ENCODE measurements around the gene MAGI2. TPM values are rescaled to one million over a fixed set of nuclear protein-coding genes. Genes with fewer than 3 reads are reported as not detected.

The MAGI2 gene
- total RNA-seq, 1 experiment from 2014 or later = 0.52 TPM

GRCh38 chr7:78161781-78162180 is 1291.7 kb downstream of the MAGI2 start:
- BruUV-seq (replicated peaks) = no TSS peak
- CTCF ChIA-PET = no interaction called here
- Mint-ChIP-seq H3K9me3 (ENCODE audit: low read depth, unreplicated experiment) (no peaks in the 10 kb centered on the region), H3K36me3 (ENCODE audit: insufficient read depth, unreplicated experiment) (no peaks in the 10 kb centered on the region), H3K27me3 (ENCODE audit: unreplicated experiment) (peaks cover 30% of the 10 kb centered on the region), H3K4me1 (ENCODE audit: low read depth, unreplicated experiment) (no peaks in the 10 kb centered on the region), H3K27ac (ENCODE audit: unreplicated experiment) (no peak overlapping the region), H3K4me3 (ENCODE audit: low read depth, unreplicated experiment) (no peak overlapping the region)
- intact Hi-C loops (cut with micrococcal nuclease; ENCODE audit: unreplicated experiment) = no loop called here
- TF ChIP-seq CTCF (IDR thresholded peaks at IDR 0.05; ENCODE audit: unreplicated experiment) = no peak
- DNase-seq = no peak

DNA sequence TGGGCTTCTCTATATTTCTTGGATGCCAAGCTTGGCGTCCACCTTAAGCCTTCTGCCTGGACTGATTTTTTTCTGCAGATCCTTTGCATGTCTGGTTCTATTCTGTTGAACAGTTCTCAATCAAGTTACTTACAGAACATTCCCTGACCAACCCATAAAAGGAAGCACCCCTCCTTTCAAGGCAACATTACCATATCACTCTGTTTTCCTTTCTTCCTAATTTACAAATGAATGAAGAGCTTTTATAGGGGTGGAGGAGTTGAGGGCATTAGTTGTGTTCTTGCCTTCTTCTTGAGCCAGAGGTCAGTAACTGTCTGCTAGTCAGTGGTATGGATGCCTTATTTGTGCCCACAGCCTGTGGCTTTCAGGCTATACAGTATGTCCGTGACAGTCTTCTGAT is 1293.9 kb downstream of the MAGI2 start:
- peaks cover 18% of the 10 kb centered on the region for H3K27me3 Mint-ChIP-seq (ENCODE audit: unreplicated experiment)
- no peak overlapping the region for H3K27ac Mint-ChIP-seq (ENCODE audit: unreplicated experiment)
- H3K36me3 Mint-ChIP-seq (ENCODE audit: insufficient read depth, unreplicated experiment) = no peaks in the 10 kb centered on the region
- CTCF ChIA-PET = no interaction called here
- no peaks in the 10 kb centered on the region for H3K9me3 Mint-ChIP-seq (ENCODE audit: low read depth, unreplicated experiment)
- no peak overlapping the region for H3K4me3 Mint-ChIP-seq (ENCODE audit: low read depth, unreplicated experiment)
- intact Hi-C loops (cut with micrococcal nuclease; ENCODE audit: unreplicated experiment) = no loop called here
- no peaks in the 10 kb centered on the region for H3K4me1 Mint-ChIP-seq (ENCODE audit: low read depth, unreplicated experiment)
- no peak for DNase-seq
- BruUV-seq (replicated peaks) = no TSS peak
- no peak for TF ChIP-seq CTCF (IDR thresholded peaks at IDR 0.05; ENCODE audit: unreplicated experiment)

DNA sequence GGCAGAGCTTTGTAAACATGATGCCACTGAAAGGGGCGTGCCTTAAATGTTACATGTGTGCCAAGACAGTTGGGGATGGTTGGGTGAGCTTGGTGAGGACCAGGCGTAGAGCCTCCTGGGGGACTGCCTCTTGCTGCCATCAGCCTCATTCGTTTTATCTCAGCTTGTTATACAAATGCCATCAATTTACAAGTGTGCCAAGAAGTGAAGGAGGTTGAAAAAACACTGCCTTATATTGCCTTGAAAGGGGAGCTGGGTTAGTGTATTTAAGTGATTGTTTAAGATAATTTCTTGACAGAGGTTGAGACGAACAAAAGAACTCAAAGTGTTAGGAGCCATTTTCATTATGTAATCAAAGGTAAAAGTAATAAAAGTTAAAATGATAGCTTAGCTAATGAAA is 1300.2 kb downstream of the MAGI2 start:
- no TSS peak for BruUV-seq (replicated peaks)

DNA sequence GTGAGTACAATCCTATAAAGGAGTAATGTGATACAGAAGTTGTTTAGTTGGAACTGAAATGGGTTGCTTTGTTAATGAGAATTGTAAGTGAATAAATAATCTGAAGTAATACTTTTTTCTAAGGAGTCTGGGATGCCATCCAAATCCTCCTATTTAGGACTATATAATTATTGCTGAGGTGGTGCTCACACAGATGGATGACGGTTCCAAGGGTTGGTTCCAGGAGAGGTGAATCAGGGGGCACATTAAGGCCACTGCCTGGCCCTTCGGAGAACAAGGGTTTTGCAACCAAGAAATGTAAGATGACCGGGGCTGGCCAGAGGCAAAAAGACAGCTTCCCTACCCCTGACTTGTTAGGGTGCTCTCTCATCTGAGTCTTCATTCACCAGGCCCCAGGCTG is 1302.2 kb downstream of the MAGI2 start:
- no peak overlapping the region for H3K4me3 Mint-ChIP-seq (ENCODE audit: low read depth, unreplicated experiment)
- H3K4me1 Mint-ChIP-seq (ENCODE audit: low read depth, unreplicated experiment) = no peaks in the 10 kb centered on the region
- H3K9me3 Mint-ChIP-seq (ENCODE audit: low read depth, unreplicated experiment) = no peaks in the 10 kb centered on the region
- no peaks in the 10 kb centered on the region for H3K36me3 Mint-ChIP-seq (ENCODE audit: insufficient read depth, unreplicated experiment)
- BruUV-seq (replicated peaks) = no TSS peak
- intact Hi-C loops (cut with micrococcal nuclease; ENCODE audit: unreplicated experiment) = no loop called here
- H3K27me3 Mint-ChIP-seq (ENCODE audit: unreplicated experiment) = no peaks in the 10 kb centered on the region
- no peak for DNase-seq
- no peak for TF ChIP-seq CTCF (IDR thresholded peaks at IDR 0.05; ENCODE audit: unreplicated experiment)
- CTCF ChIA-PET = no interaction called here
- no peak overlapping the region for H3K27ac Mint-ChIP-seq (ENCODE audit: unreplicated experiment)

More for the DNA sequence above, 1300.2 kb downstream of the MAGI2 start:
- no peak overlapping the region for H3K27ac Mint-ChIP-seq (ENCODE audit: unreplicated experiment)
- no peaks in the 10 kb centered on the region for H3K4me1 Mint-ChIP-seq (ENCODE audit: low read depth, unreplicated experiment)
- H3K4me3 Mint-ChIP-seq (ENCODE audit: low read depth, unreplicated experiment) = no peak overlapping the region
- H3K9me3 Mint-ChIP-seq (ENCODE audit: low read depth, unreplicated experiment) = no peaks in the 10 kb centered on the region
- peaks cover under 1% of the 10 kb centered on the region for H3K27me3 Mint-ChIP-seq (ENCODE audit: unreplicated experiment)
- no peak for TF ChIP-seq CTCF (IDR thresholded peaks at IDR 0.05; ENCODE audit: unreplicated experiment)
- intact Hi-C loops (cut with micrococcal nuclease; ENCODE audit: unreplicated experiment) = no loop called here
- DNase-seq = no peak
- H3K36me3 Mint-ChIP-seq (ENCODE audit: insufficient read depth, unreplicated experiment) = no peaks in the 10 kb centered on the region
- CTCF ChIA-PET = no interaction called here

DNA sequence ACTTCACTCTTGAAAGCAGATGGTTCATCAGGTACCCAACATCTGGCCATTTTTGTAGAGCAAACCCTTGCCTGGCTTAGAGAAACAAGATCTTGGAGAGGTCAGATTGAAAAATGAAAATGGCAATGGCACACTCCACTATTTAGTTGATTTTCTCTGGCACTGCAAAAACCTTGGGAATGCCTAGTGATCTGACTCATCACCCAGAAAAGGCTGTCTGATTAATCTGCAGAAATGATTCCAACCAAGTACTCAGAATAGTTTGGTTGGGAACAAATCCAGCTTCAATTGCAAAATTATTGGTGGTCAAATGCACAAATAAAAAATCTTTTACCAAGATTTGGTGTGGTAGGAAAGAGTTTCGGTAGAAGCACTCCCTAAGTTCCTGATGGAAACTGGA is 1303.7 kb downstream of the MAGI2 start:
- no peak overlapping the region for H3K27ac Mint-ChIP-seq (ENCODE audit: unreplicated experiment)

More for the DNA sequence above, 1303.7 kb downstream of the MAGI2 start:
- no TSS peak for BruUV-seq (replicated peaks)
- Mint-ChIP-seq H3K36me3 (ENCODE audit: insufficient read depth, unreplicated experiment) (no peaks in the 10 kb centered on the region), H3K9me3 (ENCODE audit: low read depth, unreplicated experiment) (no peaks in the 10 kb centered on the region), H3K4me1 (ENCODE audit: low read depth, unreplicated experiment) (no peaks in the 10 kb centered on the region), H3K4me3 (ENCODE audit: low read depth, unreplicated experiment) (no peak overlapping the region), H3K27me3 (ENCODE audit: unreplicated experiment) (peaks cover 6% of the 10 kb centered on the region)
- CTCF ChIA-PET = no interaction called here
- TF ChIP-seq CTCF (IDR thresholded peaks at IDR 0.05; ENCODE audit: unreplicated experiment) = no peak
- intact Hi-C loops (cut with micrococcal nuclease; ENCODE audit: unreplicated experiment) = no loop called here
- no peak for DNase-seq
